ENCODE data around the gene RTF1.

Gene RTF1

GRCh38 chr15:41510728-41511127 lies 93.8 kb downstream of the RTF1 start:
- DNase-seq = no peak

- no peak for DNase-seq
Measured at GRCh38 chr15:41511331-41511898, 94.5 kb downstream of the RTF1 start.

- DNase-seq = no peak
Measured at GRCh38 chr15:41511899-41512369, 95.0 kb downstream of the RTF1 start.

GRCh38 chr15:41512512-41512939 lies 95.6 kb downstream of the RTF1 start:
- no peak for DNase-seq

- DNase-seq = peak; percentile 51
Measured at GRCh38 chr15:41512940-41513505, 96.1 kb downstream of the RTF1 start.

- DNase-seq = peak; percentile 26
Measured at GRCh38 chr15:41513506-41514227, 96.8 kb downstream of the RTF1 start, which contains the start of gene LTK. Gene LTK (minus strand): TSS chr15:41513827. CDS start chr15:41513709, 118 bp downstream.

- no peak for DNase-seq
Measured at GRCh38 chr15:41517895-41518449, 101.1 kb downstream of the RTF1 start.

- no peak for DNase-seq
Measured at GRCh38 chr15:41520636-41521035, 103.7 kb downstream of the RTF1 start.

- no peak for DNase-seq
Measured at GRCh38 chr15:41521614-41522013, 104.7 kb downstream of the RTF1 start.

- DNase-seq = no peak
Measured at GRCh38 chr15:41523097-41523496, 106.2 kb downstream of the RTF1 start.

- no peak for DNase-seq
Measured at GRCh38 chr15:41530363-41530956, 113.6 kb downstream of the RTF1 start.
